Heart left ventricle (tissue), 13 donors: Measurements from ENCODE around the gene NCS1.

Source experiments
- POLR2A ChIP-seq, 2 donors: fragments of 450-650 bp; IDR thresholded peaks; one replicate each; pipeline ENCODE4 v1.6.1; 2017; ENCODE audit warnings: antibody characterized with exemption in 2 of 2, mild to moderate bottlenecking in 2 of 2, moderate library complexity in 2 of 2
- TF ChIP-seq, protein P1 (sequence below), 12 donors: fragments of 200-600 bp; sonication (generic) in 4 of 12; IDR thresholded peaks; one replicate each; pipeline versions ENCODE4 v1.5.0 to v1.8.0; 2018 to 2022; ENCODE audit warnings: antibody characterized with exemption in 12 of 12, mild to moderate bottlenecking in 5 of 12
- donor health status: ischemic (EF 13 %, LVEDD 7.1; RV severe dilation, severe dysfunction).
- donor health status: DM: no; HTN: yes; CAD: no.
- donor health status: DM: no; HTN: no; CAD: no.
- donor health status: ischemic (EF 25% LVEDD 6.9; RV normal size, moderate dysfunction).
- donor health status: ischemic (EF 25% LVEDD 5.7; RV mildly dilated, moderate dysfunction).
- donor health status: ischemic (EF 35%, LVEDD 5.7; RV mildly dilated, moderate dysfunction).
- donor health status: nonischemic (EF 11% LVEDD 7.7; RV severe dilation, severe dysfunction).
- donor health status: DM: yes; HTN: yes; CAD: no.
- donor health status: PGD.
- donor health status: ischemic (EF 29% LVEDD 5.4; RV normal size, mild dysfunction).
- donor health status: nonischemic (EF 23%, LVEDD 6.1; RV moderate dilation, normal function).

- TF ChIP-seq, protein P1, sequence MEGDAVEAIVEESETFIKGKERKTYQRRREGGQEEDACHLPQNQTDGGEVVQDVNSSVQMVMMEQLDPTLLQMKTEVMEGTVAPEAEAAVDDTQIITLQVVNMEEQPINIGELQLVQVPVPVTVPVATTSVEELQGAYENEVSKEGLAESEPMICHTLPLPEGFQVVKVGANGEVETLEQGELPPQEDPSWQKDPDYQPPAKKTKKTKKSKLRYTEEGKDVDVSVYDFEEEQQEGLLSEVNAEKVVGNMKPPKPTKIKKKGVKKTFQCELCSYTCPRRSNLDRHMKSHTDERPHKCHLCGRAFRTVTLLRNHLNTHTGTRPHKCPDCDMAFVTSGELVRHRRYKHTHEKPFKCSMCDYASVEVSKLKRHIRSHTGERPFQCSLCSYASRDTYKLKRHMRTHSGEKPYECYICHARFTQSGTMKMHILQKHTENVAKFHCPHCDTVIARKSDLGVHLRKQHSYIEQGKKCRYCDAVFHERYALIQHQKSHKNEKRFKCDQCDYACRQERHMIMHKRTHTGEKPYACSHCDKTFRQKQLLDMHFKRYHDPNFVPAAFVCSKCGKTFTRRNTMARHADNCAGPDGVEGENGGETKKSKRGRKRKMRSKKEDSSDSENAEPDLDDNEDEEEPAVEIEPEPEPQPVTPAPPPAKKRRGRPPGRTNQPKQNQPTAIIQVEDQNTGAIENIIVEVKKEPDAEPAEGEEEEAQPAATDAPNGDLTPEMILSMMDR (IDR thresholded peaks at IDR 0.05), result no peak
- TF ChIP-seq POLR2A (IDR thresholded peaks at IDR 0.05), result no peak
Measured at GRCh38 chr9:130166399-130166798, 5.8 kb upstream of the NCS1 start.
